Hematopoietic multipotent progenitor cell treated with erythropoietin and hydrocortisone succinate and interleukin-3 and kit ligand, for 8 days (in vitro differentiated cells): ENCODE measurements around the gene UNCX.
"Not testable (repeated sequence)": the region's sequence is repeated elsewhere in the genome, so short reads cannot be mapped to it uniquely, and the experiment has no call there.

Experiments
- DNase-seq: peaks from one replicate; pipeline ENCODE4 v3.0.0-alpha.2; 2015

UNCX gene

DNA sequence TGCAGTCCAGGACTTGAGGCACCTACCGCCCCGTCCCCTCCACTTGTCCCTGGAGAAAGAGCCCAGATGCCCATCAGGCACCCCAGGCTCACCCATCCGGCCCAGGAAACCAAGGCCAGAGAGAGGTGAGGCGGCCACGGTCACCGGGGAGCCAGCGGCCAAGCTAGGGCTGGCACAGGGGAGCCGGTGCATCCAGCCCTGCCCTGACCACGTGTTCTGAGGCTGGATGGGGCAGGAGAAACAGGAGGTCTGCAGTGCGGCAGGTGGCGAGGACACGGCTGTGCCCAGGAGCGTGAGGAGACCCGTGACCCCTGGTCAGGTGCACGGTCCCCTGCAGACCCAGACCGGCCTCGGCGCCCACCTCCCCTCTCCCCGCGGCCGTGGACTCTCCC, 27.6 kb downstream of the UNCX start:
- no peak for DNase-seq

- DNase-seq: not testable (repeated sequence)
Observed at GRCh38 chr7:1261036-1261435, 28.4 kb downstream of the UNCX start.

DNA sequence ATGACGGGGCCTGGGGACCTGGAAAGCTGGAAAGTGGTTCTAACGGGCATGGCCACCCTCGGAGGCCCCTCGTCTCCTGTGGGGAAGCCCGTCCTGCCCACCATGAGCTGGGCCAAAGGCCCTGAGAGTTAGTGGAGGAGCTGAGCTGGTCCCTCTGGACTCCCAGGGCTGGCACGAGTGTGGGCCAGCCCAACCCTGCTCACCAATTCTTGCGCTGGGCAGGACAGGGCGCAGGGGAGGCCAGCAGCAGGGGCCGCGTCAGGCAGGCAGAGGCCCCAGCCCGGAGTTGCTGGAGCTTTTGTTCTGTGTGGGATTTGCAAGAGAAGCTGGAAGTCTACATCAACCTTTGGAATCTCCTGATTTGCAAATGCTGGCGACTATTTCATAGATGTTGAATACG, 29.8 kb downstream of the UNCX start:
- DNase-seq: no peak

- DNase-seq: no peak
Observed at GRCh38 chr7:1263391-1263951, 30.8 kb downstream of the UNCX start.

- no peak for DNase-seq
Observed at GRCh38 chr7:1264345-1265280, 31.9 kb downstream of the UNCX start.

DNA sequence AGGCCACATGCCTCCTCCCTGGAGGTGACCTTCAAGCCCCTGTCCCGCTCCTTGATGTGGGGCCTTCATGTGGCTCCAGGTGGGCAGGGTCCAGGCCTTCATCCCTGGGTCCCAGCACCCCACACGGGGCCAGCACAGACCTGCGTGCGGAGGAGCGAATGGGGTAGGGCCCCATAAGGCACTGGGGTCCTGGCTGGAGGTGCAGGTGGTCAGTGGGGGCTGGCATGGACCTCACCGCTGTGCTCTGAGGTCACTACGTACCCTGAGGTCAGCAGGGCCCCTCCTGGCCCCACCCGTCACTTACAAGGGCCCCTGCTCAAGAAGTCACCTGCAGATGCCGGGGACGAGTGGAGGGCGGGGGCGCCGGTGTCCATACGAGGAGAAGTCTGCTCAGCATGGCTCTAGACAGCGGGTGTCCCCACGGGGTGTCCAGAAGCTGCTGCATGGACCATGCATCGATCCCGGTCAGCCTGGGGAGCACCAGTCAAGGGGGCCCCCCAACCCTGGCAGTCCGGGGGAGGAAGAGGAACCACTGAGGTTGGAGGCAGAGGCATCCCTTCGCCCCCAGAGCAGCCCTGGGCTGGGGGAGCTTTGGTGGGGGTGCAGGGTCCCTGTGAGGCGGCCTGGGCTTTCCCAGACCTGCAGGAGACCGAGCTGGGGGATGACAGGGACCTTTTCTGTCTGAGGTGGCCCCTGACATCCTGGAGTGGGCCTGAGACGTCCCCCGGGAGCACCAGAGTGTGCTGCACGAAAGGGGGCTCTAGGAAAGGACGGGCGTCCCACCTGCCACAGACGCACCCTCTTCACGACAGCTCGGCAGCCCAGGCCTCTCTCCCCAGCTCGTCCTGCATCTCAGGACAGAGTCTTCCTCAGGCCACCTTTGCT, 34.6 kb downstream of the UNCX start:
- DNase-seq: no peak

GRCh38 chr7:1268076-1268815, 35.6 kb downstream of the UNCX start:
- no peak for DNase-seq

DNA sequence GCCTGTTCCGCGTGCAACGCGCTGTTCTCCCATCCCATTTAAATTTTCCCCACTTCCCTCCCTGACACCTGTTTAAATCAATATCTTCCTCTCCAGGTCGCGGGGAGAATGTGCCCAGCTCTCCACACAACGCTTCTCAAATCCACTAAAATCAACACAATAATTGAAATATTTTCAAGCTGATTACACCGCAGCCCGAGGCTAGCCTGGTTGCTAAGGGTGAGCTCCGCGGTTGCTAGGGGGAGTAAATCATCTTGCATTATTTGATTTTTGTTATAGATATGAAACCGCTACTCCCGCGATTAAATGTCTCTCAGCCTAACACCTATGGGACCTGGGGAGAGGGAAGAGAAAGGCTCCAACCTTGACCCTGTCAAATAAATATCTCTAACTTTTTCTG, 36.2 kb downstream of the UNCX start:
- DNase-seq: no peak

GRCh38 chr7:1269336-1269890, 36.7 kb downstream of the UNCX start:
- DNase-seq: no peak

DNA sequence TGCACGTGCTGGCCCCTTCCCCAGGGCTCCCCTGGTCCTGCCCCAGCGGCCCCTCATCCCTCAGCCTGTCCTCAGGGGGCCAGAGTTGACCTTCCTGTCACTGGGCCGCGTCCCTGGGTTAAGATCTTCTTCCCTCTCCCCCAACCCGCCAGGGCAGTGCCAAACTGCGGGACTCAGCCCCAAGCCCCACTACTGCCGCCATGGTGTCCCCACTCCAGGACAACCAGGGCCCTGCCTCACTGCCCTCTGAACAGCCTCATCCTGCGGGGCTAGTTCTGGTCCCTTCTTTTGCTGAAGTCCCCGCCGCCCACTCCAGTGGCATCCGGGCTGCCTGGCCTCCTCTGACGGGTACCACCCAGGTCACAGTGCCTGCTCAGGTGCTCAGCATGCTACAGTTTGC, 37.5 kb downstream of the UNCX start:
- DNase-seq: no peak

GRCh38 chr7:1271046-1271445, 38.4 kb downstream of the UNCX start:
- DNase-seq: no peak

DNA sequence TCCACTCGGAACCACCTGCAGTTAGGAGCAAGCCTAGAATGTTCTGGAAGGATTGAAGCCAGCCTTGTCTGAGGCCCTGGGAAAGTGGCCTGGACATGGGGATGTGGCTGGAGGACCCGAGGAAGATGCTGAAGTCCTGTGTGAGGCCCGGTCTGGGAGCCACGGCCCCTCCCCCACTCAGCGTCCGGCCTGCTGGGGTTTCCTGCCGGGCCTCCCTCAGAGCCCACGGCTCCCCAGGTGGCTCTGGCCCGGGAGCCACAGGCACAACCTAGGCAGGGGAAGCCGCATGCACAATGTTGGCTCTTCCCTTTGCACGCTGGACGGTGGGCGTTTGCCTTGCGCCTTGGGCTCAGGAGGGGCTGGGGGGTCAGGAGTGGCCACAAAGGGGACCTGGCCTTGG, 39.0 kb downstream of the UNCX start:
- DNase-seq: no peak

DNA sequence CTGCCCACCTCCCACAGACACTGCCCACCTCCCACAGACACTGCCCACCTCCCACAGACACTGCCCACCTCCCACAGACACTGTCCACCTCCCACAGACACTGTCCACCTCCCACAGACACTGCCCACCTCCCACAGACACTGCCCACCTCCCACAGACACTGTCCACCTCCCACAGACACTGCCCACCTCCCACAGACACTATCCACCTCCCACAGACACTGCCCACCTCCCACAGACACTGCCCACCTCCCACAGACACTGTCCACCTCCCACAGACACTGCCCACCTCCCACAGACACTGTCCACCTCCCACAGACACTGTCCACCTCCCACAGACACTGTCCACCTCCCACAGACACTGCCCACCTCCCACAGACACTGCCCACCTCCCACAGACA, 39.5 kb downstream of the UNCX start:
- not testable (repeated sequence) for DNase-seq

- no peak for DNase-seq
Observed at GRCh38 chr7:1274121-1274875, 41.6 kb downstream of the UNCX start.

DNA sequence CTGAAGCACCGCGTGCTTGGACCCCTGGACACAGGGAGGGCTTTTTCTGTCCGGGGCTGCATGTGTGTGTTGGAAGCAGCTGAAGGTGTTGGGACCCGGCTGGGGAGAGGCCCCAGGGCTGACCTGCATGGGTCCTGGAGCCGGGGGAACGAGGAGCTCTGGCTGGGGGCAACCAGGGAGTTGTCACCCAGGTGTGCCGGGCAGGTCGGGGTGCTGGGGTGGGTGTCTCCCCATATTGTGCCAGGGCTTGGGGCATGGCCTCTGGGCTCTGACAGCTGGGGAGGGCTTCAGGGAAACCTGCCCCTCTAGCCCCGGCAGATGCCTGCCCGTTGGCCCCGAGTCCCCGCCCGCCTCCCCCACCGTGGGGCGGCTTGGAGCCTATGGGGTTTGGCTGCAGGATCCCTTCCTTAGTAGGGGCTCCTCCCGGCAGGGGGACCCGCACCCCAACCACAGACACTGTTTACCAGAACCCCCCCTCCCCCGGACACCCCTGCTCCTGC, 42.3 kb downstream of the UNCX start:
- no peak for DNase-seq

- no peak for DNase-seq
Observed at GRCh38 chr7:1275451-1276381, 43.0 kb downstream of the UNCX start.

GRCh38 chr7:1276626-1277175, 44.0 kb downstream of the UNCX start:
- DNase-seq: no peak

GRCh38 chr7:1278543-1278942, 45.9 kb downstream of the UNCX start:
- no peak for DNase-seq

DNA sequence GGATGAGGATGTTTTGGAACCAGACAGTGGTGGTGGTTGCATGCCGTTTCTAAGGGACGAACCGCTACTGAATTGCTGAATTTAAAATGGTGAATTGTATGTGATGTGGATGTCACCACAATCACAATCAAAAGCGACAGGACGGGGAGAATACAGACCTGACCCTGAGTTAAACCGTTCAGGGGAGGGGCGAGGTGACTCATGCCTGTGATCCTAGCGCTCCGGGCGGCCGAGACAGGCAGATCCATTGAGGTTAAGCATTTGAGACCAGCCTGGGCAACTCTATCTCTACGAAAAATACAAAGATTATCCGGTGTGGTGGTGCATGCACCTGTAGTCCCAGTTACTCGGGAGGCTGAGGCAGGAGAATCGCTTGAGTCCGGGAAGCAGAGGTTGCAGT, 46.4 kb downstream of the UNCX start:
- no peak for DNase-seq

- DNase-seq: not testable (repeated sequence)
Observed at GRCh38 chr7:1279895-1280294, 47.2 kb downstream of the UNCX start.
